Measurements from ENCODE around the gene CAPN6. TPM values are rescaled to one million over a fixed set of nuclear protein-coding genes. Genes with fewer than 3 reads are reported as not detected.

CAPN6 gene
- total RNA-seq, 4 donors from 2014 or later: 0.31 to 1.2 (median 0.42) TPM; not detected in 1

DNA sequence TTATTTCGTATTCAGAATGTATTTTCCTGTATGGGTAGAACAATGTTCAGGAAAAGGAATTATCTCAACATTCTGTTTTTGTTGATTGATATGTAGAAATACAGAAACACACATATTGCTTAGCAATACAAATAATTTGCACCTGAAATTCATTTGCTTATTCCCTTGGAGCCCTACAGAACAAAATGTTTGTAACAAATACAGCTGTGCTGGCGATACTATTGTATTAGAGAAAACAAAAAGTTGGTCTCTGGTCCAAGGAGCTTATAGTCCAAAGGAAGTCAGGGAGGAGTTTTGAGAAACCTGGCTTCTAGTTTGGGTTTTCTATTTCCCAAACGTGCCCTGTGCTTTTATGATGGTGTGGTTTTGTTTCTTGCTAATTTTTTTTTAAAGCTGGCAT is 37.8 kb upstream of the CAPN6 start:
- Histone ChIP-seq H3K4me3 (no peak overlapping the region), H3K27me3 (no peaks in the 10 kb centered on the region), H3K9me3 (no peaks in the 10 kb centered on the region), H3K4me1 (no peaks in the 10 kb centered on the region), H3K27ac (no peak overlapping the region), H3K36me3 (no peaks in the 10 kb centered on the region)
- in situ Hi-C loops (cut with MboI; ENCODE audit: low sequenced_read_pairs in 4 of 4): no loop called here
- no peak for TF ChIP-seq CTCF (IDR thresholded peaks at IDR 0.05 in 4 of 5, conservative IDR thresholded peaks at IDR 0.05 in 1 of 5)
- no peak for TF ChIP-seq POLR2A (IDR thresholded peaks at IDR 0.05)
- no peak for DNase-seq
- no peak for ATAC-seq
- intact Hi-C loops (cut with DNase I; ENCODE audit: low total_unique reads): no loop called here

GRCh38 chrX:111302284-111302683 is 32.0 kb upstream of the CAPN6 start:
- in situ Hi-C loops (cut with MboI; ENCODE audit: low sequenced_read_pairs in 4 of 4): no loop called here
- Histone ChIP-seq H3K27ac (no peak overlapping the region), H3K27me3 (no peaks in the 10 kb centered on the region), H3K36me3 (no peaks in the 10 kb centered on the region), H3K4me1 (no peaks in the 10 kb centered on the region), H3K9me3 (no peaks in the 10 kb centered on the region), H3K4me3 (no peak overlapping the region)
- ATAC-seq (no peak), DNase-seq (no peak)
- TF ChIP-seq POLR2A (IDR thresholded peaks at IDR 0.05): no peak
- TF ChIP-seq CTCF (IDR thresholded peaks at IDR 0.05 in 4 of 5, conservative IDR thresholded peaks at IDR 0.05 in 1 of 5): no peak
- intact Hi-C loops (cut with DNase I; ENCODE audit: low total_unique reads): no loop called here

DNA sequence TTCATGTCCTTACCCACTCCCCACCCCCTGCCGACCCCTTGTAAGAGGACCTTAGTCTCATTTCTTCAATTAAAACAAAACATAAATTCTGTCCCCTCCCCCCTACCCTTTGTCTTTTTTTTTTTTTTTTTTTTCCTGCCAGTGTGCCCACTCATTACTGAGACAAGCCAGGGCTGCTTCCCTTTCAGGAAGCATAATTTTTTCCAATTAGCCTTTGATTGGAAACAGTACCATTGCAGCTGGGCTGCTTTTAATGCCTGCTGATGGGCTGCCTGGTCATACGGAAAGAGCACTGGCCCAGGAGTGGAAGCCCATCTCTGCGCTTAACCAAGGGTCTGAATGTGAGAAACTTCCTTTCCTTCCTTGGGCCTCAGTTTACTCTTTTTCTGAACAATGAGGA is 18.6 kb upstream of the CAPN6 start:
- in situ Hi-C loops (cut with MboI; ENCODE audit: low sequenced_read_pairs in 4 of 4): no loop called here
- Histone ChIP-seq H3K9me3 (no peaks in the 10 kb centered on the region), H3K27me3 (peaks cover 0 to 7% (median 0%) of the 10 kb centered on the region in 3 donors), H3K4me3 (no peak overlapping the region), H3K27ac (no peak overlapping the region), H3K36me3 (no peaks in the 10 kb centered on the region), H3K4me1 (no peaks in the 10 kb centered on the region)
- ATAC-seq: no peak
- intact Hi-C loops (cut with DNase I; ENCODE audit: low total_unique reads): no loop called here
- no peak for DNase-seq
- TF ChIP-seq POLR2A (IDR thresholded peaks at IDR 0.05): no peak
- TF ChIP-seq CTCF (IDR thresholded peaks at IDR 0.05 in 4 of 5, conservative IDR thresholded peaks at IDR 0.05 in 1 of 5): no peak

- no peaks in the 10 kb centered on the region for H3K9me3 ChIP-seq
- H3K36me3 ChIP-seq: no peaks in the 10 kb centered on the region
- H3K27ac ChIP-seq: no peak overlapping the region
- in situ Hi-C loops (cut with MboI; ENCODE audit: low sequenced_read_pairs in 4 of 4): no loop called here
- ATAC-seq (no peak), DNase-seq (no peak)
- peaks cover 0 to 6% (median 0%) of the 10 kb centered on the region in 3 donors for H3K27me3 ChIP-seq
- intact Hi-C loops (cut with DNase I; ENCODE audit: low total_unique reads): no loop called here
- no peak overlapping the region for H3K4me3 ChIP-seq
- TF ChIP-seq CTCF (IDR thresholded peaks at IDR 0.05 in 4 of 5, conservative IDR thresholded peaks at IDR 0.05 in 1 of 5): no peak
- no peak for TF ChIP-seq POLR2A (IDR thresholded peaks at IDR 0.05)
- H3K4me1 ChIP-seq: no peaks in the 10 kb centered on the region
Measured at GRCh38 chrX:111284631-111285293, 14.5 kb upstream of the CAPN6 start.

- Histone ChIP-seq H3K9me3 (no peaks in the 10 kb centered on the region), H3K4me1 (no peaks in the 10 kb centered on the region), H3K36me3 (no peaks in the 10 kb centered on the region), H3K27ac (no peak overlapping the region), H3K4me3 (no peak overlapping the region), H3K27me3 (peaks cover 0 to 6% (median 0%) of the 10 kb centered on the region in 3 donors)
- DNase-seq (no peak), ATAC-seq (no peak)
- TF ChIP-seq POLR2A (IDR thresholded peaks at IDR 0.05): no peak
- no peak for TF ChIP-seq CTCF (IDR thresholded peaks at IDR 0.05 in 4 of 5, conservative IDR thresholded peaks at IDR 0.05 in 1 of 5)
- in situ Hi-C loops (cut with MboI; ENCODE audit: low sequenced_read_pairs in 4 of 4): no loop called here
- intact Hi-C loops (cut with DNase I; ENCODE audit: low total_unique reads): no loop called here
Measured at GRCh38 chrX:111283446-111283845, 13.2 kb upstream of the CAPN6 start.

All from gastrocnemius medialis (tissue), 4 donors.